ENCODE measurements around the gene ZNF329.

DNA sequence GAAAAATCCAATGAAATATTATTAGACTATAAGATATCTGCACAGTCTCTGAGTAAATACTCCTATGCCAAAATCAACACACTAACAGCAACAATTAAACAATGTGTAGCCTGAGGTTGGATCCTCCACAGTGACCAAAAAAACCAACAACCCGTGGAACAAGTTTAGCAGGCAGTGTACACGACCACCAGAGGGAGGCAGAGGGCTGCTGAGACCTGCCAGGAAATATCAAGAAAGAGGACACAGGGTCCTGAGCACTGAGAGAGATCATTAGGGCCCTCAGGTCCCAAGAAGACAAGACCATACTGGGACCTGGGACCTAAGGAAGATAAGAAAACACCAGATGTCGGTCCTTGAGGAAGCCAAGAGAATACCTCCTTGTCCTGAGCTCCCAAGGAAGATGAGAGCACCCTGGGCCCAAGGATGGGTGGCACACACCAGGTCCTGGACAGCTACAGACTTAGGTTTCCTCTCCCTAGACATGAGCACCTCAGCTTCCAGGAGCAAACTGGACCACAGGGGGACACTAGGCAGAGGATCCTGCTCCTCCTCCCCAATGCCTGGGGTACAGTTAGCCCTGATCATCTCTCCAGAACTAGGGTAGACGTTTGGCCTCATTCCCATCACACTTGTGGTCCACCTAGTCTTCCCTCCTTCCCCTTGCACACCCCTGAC lies 31.4 kb upstream of the ZNF329 start:
- TF ChIP-seq, protein P1, sequence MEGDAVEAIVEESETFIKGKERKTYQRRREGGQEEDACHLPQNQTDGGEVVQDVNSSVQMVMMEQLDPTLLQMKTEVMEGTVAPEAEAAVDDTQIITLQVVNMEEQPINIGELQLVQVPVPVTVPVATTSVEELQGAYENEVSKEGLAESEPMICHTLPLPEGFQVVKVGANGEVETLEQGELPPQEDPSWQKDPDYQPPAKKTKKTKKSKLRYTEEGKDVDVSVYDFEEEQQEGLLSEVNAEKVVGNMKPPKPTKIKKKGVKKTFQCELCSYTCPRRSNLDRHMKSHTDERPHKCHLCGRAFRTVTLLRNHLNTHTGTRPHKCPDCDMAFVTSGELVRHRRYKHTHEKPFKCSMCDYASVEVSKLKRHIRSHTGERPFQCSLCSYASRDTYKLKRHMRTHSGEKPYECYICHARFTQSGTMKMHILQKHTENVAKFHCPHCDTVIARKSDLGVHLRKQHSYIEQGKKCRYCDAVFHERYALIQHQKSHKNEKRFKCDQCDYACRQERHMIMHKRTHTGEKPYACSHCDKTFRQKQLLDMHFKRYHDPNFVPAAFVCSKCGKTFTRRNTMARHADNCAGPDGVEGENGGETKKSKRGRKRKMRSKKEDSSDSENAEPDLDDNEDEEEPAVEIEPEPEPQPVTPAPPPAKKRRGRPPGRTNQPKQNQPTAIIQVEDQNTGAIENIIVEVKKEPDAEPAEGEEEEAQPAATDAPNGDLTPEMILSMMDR (IDR thresholded peaks at IDR 0.05), result peak; percentile 37 to 62 (median 44)
- TF ChIP-seq POLR2A (IDR thresholded peaks at IDR 0.05), result no peak

Measured in right lobe of liver (tissue), 4 donors.